Melanocyte of skin (primary cell): ENCODE measurements around the gene BET1. TPM values are rescaled to one million over a fixed set of nuclear protein-coding genes. Genes with fewer than 3 reads are reported as not detected.

ENCODE experiments used
- total RNA-seq, 2 donors: library from RNA; depleted of rRNA; stranded (reverse); fragments of >200 nt; gene quantifications; 2 replicates each; pipeline ENCODE4 v1.2.3, GENCODE V29; 2012

BET1 gene
- 10 to 100 TPM; 17.2 to 19.6 TPM for total RNA-seq

GRCh38 chr7:94004024-94004951 lies at the start of gene BET1:
TSS of gene BET1 (minus strand) at chr7:94004355. CDS start at chr7:94004216, 139 bp downstream.

Other genes with a start within 250 kb of the BET1 start
- 1 to 10 TPM; 3.4 to 4.7 TPM for gene TFPI2, start 113.6 kb downstream of the BET1 start, total RNA-seq
- gene GNGT1, start 97.8 kb downstream of the BET1 start, total RNA-seq, result not detected
- gene GNG11, start 82.6 kb downstream of the BET1 start, total RNA-seq, result 10 to 100 TPM; 18.6 to 29.3 TPM